LNCAP (cell line): ENCODE measurements around the gene BTG3.

ENCODE experiments used
- CTCF ChIP-seq: fragments of 450-650 bp; IDR thresholded peaks from 2 replicates; pipeline ENCODE4 v1.5.1; 2017; ENCODE audit warnings: mild to moderate bottlenecking

BTG3 gene

GRCh38 chr21:17545007-17545406 is 67.7 kb downstream of the BTG3 start:
- no peak for TF ChIP-seq CTCF
